ENCODE measurements around the gene EEF1AKMT2.

DNA sequence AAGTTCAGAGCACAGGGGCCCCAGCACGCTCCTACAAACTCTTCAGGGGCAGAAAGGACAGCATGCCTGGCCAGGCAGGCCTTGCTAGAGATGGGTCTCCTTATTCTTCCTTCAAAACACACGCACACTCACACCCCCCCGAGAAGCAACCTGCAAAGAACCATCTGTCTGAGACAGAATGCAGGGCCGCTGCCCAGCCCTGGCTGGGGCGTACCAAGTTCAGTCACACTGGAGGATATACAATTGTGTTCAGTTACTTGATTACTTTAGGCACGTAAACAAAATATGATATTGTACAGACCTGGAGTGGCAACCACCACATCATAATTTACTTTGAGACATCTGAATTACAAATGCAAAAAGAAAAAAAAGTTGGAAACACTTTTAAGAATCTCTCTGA lies 53.2 kb downstream of the EEF1AKMT2 start:
- TF ChIP-seq, protein P1, sequence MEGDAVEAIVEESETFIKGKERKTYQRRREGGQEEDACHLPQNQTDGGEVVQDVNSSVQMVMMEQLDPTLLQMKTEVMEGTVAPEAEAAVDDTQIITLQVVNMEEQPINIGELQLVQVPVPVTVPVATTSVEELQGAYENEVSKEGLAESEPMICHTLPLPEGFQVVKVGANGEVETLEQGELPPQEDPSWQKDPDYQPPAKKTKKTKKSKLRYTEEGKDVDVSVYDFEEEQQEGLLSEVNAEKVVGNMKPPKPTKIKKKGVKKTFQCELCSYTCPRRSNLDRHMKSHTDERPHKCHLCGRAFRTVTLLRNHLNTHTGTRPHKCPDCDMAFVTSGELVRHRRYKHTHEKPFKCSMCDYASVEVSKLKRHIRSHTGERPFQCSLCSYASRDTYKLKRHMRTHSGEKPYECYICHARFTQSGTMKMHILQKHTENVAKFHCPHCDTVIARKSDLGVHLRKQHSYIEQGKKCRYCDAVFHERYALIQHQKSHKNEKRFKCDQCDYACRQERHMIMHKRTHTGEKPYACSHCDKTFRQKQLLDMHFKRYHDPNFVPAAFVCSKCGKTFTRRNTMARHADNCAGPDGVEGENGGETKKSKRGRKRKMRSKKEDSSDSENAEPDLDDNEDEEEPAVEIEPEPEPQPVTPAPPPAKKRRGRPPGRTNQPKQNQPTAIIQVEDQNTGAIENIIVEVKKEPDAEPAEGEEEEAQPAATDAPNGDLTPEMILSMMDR (conservative IDR thresholded peaks at IDR 0.05; ENCODE audit: low read depth, low read length): no peak
- no peak for TF ChIP-seq EZH2 (IDR thresholded peaks at IDR 0.05; ENCODE audit: low read length, unreplicated experiment)

Measured in PC-3 (cell line).